GM12892 (cell line): ENCODE results near the gene IL17RE.

Experiments used
- POLR2AphosphoS5 ChIP-seq: IDR thresholded peaks from 2 replicates; pipeline ENCODE4 v1.6.1; 2011; ENCODE audit warnings: low read depth, low read length, control low read depth
- TAF1 ChIP-seq: IDR thresholded peaks from 2 replicates; pipeline ENCODE4 v1.6.1; 2011; ENCODE audit warnings: low read depth, mild to moderate bottlenecking, control low read depth, low read length, borderline replicate concordance

- TF ChIP-seq TAF1 = no peak
- no peak for TF ChIP-seq POLR2AphosphoS5
Observed at GRCh38 chr3:9906480-9906879, 3.8 kb downstream of the IL17RE start.
